Psoas muscle (tissue), 8 donors: ENCODE results near the gene HIRIP3. TPM values are rescaled to one million over a fixed set of nuclear protein-coding genes. Genes with fewer than 3 reads are reported as not detected.

Experiments
- ATAC-seq, 4 donors: fragments of 200-7000 bp; cut with Tn5 transposase; one replicate each; pipeline ENCODE4 v1.9.1; 2020; ENCODE audit warnings: moderate library complexity in 3 of 4, mild to moderate bottlenecking in 2 of 4
- DNase-seq, 2 donors: peaks; one replicate each; pipeline ENCODE4 v3.0.0-alpha.2; 2020
- H3K27ac ChIP-seq: fragments of 200-600 bp; one replicate; pipeline ENCODE4 v1.8.0; 2022
- H3K27me3 ChIP-seq, 3 donors: fragments of 200-600 bp in 1 of 3; one replicate each; pipeline versions ENCODE4 v1.6.1 to v1.8.0; 2013 to 2022; ENCODE audit warnings: low read length in 2 of 3, mild to moderate bottlenecking in 2 of 3, moderate library complexity in 1 of 3; ENCODE audit not compliant: insufficient read depth in 3 of 3
- H3K36me3 ChIP-seq, 2 donors: fragments of 200-600 bp in 1 of 2; one replicate each; pipeline versions ENCODE4 v1.6.1 to v1.8.0; 2013 to 2022; ENCODE audit warnings: low read depth in 1 of 2, mild to moderate bottlenecking in 1 of 2, moderate library complexity in 1 of 2; ENCODE audit not compliant: insufficient read depth in 1 of 2
- H3K4me1 ChIP-seq: fragments of 200-600 bp; one replicate; pipeline ENCODE4 v1.8.0; 2022
- H3K4me3 ChIP-seq: fragments of 200-600 bp; one replicate; pipeline ENCODE4 v1.8.0; 2022; ENCODE audit warnings: mild to moderate bottlenecking
- H3K9me3 ChIP-seq: fragments of 200-600 bp; one replicate; pipeline ENCODE4 v1.8.0; 2022
- CTCF ChIP-seq: fragments of 200-600 bp; IDR thresholded peaks from one replicate; pipeline ENCODE4 v1.8.0; 2022; ENCODE audit warnings: antibody characterized with exemption
- WGBS, 3 donors: extraction: QIAGEN DNeasy Blood & Tissue Kit; methylation state at CpG; one replicate each; pipeline versions ENCODE4 v1.1.6 to v1.1.7; 2013; 5-methylcytosine and 5-hydroxymethylcytosine counted together
- intact Hi-C, 2 donors: fragments of 100-400 bp; cut with DNase I; formaldehyde crosslinking; loops; one replicate each; pipeline versions ENCODE4 v1.11.0 to v1.14.2; 2022
- polyA plus RNA-seq, 3 donors: library from polyadenylated mRNA; stranded (reverse); fragments of 200-250 nt; gene quantifications; one replicate each; pipeline ENCODE4 v1.2.3, GENCODE V29; 2013
- total RNA-seq, 4 donors: library from RNA; stranded (reverse); fragmentation: NEBNext Ultra II Directional in 2 of 4; extraction: Animal tissue kit (Norgen Biotek cat#: 25700) in 2 of 4; gene quantifications; one replicate each; pipeline versions ENCODE4 v1.2.1 to v1.2.4, GENCODE V29; 2021 to 2023
- donor health status: healthy with polysubstance abuse.
- donor health status: DM: no; HTN: no; CAD: no; lungs with moderate emphysema.
- donor health status: Bipolar disorder and iron deficiency.
- donor health status: healthy.
- donor health status: DM: yes; HTN: yes; CAD: no.
- donor health status: DM: no; HTN: no; CAD: no.
- donor health status: DM: no; HTN: no; CAD: no.
- donor health status: DM: yes; HTN: yes; CAD: no.

HIRIP3 gene
- total and polyA plus RNA-seq, 7 donors: 18.5 to 62.5 (median 21.6) TPM

GRCh38 chr16:29990883-29991570, 4.4 kb downstream of the HIRIP3 start:
- Histone ChIP-seq H3K4me3 (no peak overlapping the region), H3K36me3 (peaks cover 11 to 84% of the 10 kb centered on the region in 2 donors), H3K9me3 (no peaks in the 10 kb centered on the region), H3K27me3 (no peaks in the 10 kb centered on the region), H3K4me1 (peaks cover 14% of the 10 kb centered on the region), H3K27ac (no peak overlapping the region)
- no peak for DNase-seq
- WGBS, 3 donors: 89 to 91% (median 90%) methylated on average over 32 to 35 of the region's 35 CpGs
- intact Hi-C loops: no loop called here
- no peak for TF ChIP-seq CTCF
- ATAC-seq: no peak

- H3K9me3 ChIP-seq: no peaks in the 10 kb centered on the region
- no peak overlapping the region for H3K27ac ChIP-seq
- H3K4me3 ChIP-seq: no peak overlapping the region
- H3K4me1 ChIP-seq: peaks cover 13% of the 10 kb centered on the region
- no peak for TF ChIP-seq CTCF
- intact Hi-C loops: no loop called here
- WGBS, 3 donors: 90 to 96% (median 96%) methylated on average over 2 of the region's 2 CpGs
- H3K36me3 ChIP-seq: peaks cover 17 to 94% of the 10 kb centered on the region in 2 donors
- no peak for ATAC-seq
- DNase-seq: no peak
- no peaks in the 10 kb centered on the region for H3K27me3 ChIP-seq
These were observed 5.4 kb downstream of the HIRIP3 start for GRCh38 chr16:29990034-29990433.

GRCh38 chr16:29989111-29989858, 6.1 kb downstream of the HIRIP3 start:
- DNase-seq: no peak
- peaks cover 5% of the 10 kb centered on the region for H3K4me1 ChIP-seq
- no peak for TF ChIP-seq CTCF
- intact Hi-C loops: no loop called here
- H3K4me3 ChIP-seq: no peak overlapping the region
- no peaks in the 10 kb centered on the region for H3K9me3 ChIP-seq
- no peaks in the 10 kb centered on the region for H3K27me3 ChIP-seq
- H3K36me3 ChIP-seq: peaks cover 19 to 100% of the 10 kb centered on the region in 2 donors
- no peak for ATAC-seq
- 82 to 83% (median 82%) methylated on average over 23 of the region's 23 CpGs for WGBS, 3 donors
- H3K27ac ChIP-seq: no peak overlapping the region

- ATAC-seq: no peak
- no peaks in the 10 kb centered on the region for H3K9me3 ChIP-seq
- no peak for TF ChIP-seq CTCF
- no peaks in the 10 kb centered on the region for H3K4me1 ChIP-seq
- intact Hi-C loops: no loop called here
- no peak overlapping the region for H3K27ac ChIP-seq
- no peaks in the 10 kb centered on the region for H3K27me3 ChIP-seq
- no peak for DNase-seq
- peaks cover 19 to 100% of the 10 kb centered on the region in 2 donors for H3K36me3 ChIP-seq
- WGBS, 3 donors: 80 to 90% (median 86%) methylated on average over 16 to 17 of the region's 17 CpGs
- no peak overlapping the region for H3K4me3 ChIP-seq
These were observed 6.9 kb downstream of the HIRIP3 start for GRCh38 chr16:29988346-29989075.
